Fibroblast of skin of right quadriceps (primary cell): ENCODE data around the gene USP49.

Experiments
- DNase-seq: peaks from one replicate; pipeline ENCODE4 v3.0.0-alpha.2; 2013

USP49 gene

GRCh38 chr6:41748542-41748941, 146.6 kb downstream of the USP49 start:
- no peak for DNase-seq

GRCh38 chr6:41748102-41748477, 147.1 kb downstream of the USP49 start:
- no peak for DNase-seq

- no peak for DNase-seq
Measured at GRCh38 chr6:41747256-41748101, 147.7 kb downstream of the USP49 start, which contains the start of gene PGC. PGC (minus strand) TSS chr6:41747397; CDS start chr6:41747334, 63 bp downstream.

GRCh38 chr6:41746107-41746506, 149.1 kb downstream of the USP49 start:
- no peak for DNase-seq

- DNase-seq = no peak
Measured at GRCh38 chr6:41744236-41744787, 150.9 kb downstream of the USP49 start.

GRCh38 chr6:41743406-41744235, 151.6 kb downstream of the USP49 start:
- no peak for DNase-seq

GRCh38 chr6:41741625-41742490, 153.3 kb downstream of the USP49 start:
- DNase-seq = no peak

GRCh38 chr6:41740366-41741162, 154.6 kb downstream of the USP49 start:
- no peak for DNase-seq
